Stimulated activated CD8-positive, alpha-beta memory T cell treated with anti-CD3 and anti-CD28 coated beads, Interleukin-4, amount 100 ng/mL, for 48 hours (primary cell): ENCODE measurements around the gene UACA.
"Not testable (repeated sequence)": the region's sequence is repeated elsewhere in the genome, so short reads cannot be mapped to it uniquely, and the experiment has no call there.

Experiments used
- DNase-seq: peaks from one replicate; pipeline ENCODE4 v3.0.0-alpha.2; 2020

UACA gene

DNA sequence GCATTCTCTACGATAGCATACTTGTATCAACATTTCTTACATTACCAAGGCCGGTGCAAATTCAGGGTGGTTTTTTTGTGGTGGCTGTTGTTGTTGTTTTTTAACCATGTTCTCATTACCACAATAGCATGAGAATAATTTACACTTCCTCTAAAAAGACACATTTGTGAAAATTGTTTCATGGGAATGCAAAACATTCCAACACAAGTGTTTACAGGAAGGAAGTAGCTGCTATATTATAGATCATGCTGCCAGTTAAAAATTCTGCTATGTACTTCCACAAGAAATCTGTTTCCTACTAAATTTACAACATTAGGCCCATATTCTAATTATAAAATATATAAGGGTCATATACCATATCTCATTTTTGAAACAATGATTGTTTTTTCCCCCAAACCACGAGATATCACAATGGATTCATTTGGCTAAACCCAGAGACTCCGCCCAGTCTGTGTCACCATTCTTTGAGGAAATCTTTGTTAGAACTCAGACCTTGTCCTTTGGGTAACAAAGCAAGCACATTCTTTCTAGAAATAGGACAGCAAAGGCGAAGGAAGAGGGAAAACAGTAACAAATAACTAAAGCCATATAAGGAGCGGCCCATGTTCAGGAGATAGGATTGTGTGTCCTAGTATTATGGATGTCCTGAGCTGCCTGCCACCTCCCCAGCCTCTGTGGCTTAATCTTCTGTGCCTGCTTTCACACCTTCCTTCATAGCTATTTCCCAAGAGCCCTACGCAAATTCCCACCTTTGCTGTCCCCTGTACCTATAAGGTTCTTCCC, 60.1 kb downstream of the UACA start:
- DNase-seq = no peak

- no peak for DNase-seq
These were observed 60.8 kb downstream of the UACA start for GRCh38 chr15:70702584-70702983.

- no peak for DNase-seq
These were observed 61.3 kb downstream of the UACA start for GRCh38 chr15:70701891-70702568.

- DNase-seq = no peak
These were observed 62.2 kb downstream of the UACA start for GRCh38 chr15:70701171-70701570.

- no peak for DNase-seq
These were observed 63.5 kb downstream of the UACA start for GRCh38 chr15:70699890-70700289.

DNA sequence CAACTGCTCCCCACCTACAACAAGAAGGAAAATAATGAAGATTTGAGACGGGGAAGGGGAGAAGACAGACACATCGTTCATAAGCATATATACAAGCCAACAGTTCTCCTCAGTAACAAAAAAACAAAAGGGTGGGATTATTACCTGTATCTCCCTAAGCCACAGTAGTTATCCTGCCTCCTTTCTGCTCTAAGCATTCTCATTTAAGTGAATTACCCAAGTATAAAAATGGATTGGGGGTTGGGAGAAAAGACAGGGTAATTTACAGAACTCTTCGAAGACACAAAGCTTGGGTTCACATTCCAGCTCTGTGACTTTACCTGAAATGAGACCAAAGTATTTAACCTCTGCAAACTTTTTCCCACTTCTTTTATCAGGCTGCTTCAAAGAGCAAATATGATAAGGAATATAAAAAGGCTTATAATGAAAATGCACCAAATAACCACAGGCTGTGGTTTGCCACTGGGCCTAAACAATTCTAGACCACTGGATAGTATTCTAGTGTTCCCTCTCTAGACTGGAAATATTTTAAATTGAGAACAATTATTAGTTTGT, 64.4 kb downstream of the UACA start:
- no peak for DNase-seq

- DNase-seq = no peak
These were observed 64.9 kb downstream of the UACA start for GRCh38 chr15:70698426-70698825.

DNA sequence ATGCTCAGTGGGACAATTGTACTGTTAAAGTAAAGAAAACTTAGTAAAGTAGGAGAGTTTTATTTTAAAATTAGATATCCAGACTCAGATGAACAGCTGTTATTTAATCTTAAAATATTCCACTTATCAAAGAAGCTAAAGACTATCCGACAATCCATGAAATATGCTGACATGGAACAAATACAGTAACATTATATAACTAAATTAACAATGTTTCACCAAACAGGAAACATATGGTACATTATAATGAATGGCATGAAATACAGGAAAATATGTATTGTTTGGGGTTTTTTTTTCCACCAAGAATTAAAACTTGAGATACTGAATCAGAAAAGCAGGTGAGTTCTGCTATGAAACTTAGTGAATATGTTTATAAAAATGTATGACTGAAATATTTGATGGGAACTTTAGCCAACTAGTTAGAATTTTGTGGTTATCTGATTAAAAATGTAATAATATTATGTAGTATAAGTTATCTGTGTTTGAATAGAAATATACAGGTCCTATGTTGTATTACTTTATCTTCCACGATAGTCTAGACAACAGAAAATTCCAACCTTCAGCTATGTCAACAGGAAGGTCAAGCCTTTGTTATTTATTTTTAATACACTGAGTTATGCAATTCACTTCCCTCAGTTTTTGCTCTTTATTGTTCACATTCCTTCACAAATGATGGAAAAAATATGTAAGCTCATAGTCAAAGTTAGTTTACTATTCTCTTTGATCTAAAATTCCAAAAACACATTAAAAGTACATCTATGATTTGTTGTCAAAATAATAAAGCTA, 72.7 kb downstream of the UACA start:
- no peak for DNase-seq

DNA sequence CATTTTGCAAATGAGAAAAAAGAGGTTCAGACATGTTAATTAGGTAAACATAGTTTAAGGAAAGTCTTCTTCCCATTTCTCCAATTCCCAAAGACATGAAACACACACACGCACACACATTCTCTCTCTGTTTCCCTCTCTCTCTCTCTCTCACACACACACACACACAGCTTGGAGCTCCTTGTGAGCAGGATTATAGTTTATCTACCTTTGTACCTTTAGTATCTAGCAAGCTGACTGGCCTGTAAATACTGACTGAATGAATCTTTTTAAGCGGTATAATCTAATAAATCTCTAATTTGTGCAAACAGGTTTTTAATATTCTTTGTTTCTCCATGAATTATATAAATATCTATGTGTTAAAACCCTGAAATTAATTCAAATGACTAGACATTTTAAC, 73.3 kb downstream of the UACA start:
- no peak for DNase-seq

DNA sequence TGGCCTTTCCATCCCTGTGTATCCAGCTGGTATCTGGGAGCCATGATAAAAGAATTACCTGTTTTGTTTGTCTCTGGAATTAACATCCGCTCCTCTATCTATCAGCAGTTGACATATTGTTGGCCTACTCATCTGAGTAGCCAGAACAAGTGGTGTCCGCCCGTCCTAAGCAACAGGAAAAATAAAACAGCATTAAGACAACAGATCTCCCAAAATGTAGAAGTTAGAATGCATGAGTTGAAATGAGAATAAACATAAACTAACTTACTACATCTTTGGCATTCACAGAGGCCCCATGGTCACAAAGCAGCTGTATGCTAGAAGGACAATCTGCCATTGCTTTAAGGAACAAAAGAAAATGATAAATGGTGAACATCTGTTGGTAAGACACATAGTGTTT, 75.9 kb downstream of the UACA start:
- no peak for DNase-seq

GRCh38 chr15:70680817-70681216, 82.5 kb downstream of the UACA start:
- DNase-seq = no peak

- DNase-seq = no peak
These were observed 83.5 kb downstream of the UACA start for GRCh38 chr15:70679919-70680231.

- DNase-seq = no peak
These were observed 91.3 kb downstream of the UACA start for GRCh38 chr15:70672081-70672480.

DNA sequence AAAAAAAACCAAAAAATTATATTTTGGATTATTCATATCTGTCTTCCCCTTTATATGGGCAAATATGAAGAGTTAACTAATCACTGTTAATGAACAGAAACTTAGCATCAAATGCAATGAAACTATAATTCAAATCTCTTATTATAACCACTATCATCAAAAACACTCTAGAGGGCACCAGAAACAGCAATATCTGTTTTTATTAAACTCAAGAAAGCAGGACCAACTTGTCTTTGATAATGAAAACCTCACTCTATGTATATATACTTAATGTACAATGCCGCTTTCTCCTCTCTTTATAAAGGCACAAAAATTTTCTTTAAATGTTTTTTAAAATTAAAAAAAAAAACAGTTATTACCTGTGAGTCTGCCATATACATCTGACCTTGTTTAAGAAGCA, 92.7 kb downstream of the UACA start:
- no peak for DNase-seq

DNA sequence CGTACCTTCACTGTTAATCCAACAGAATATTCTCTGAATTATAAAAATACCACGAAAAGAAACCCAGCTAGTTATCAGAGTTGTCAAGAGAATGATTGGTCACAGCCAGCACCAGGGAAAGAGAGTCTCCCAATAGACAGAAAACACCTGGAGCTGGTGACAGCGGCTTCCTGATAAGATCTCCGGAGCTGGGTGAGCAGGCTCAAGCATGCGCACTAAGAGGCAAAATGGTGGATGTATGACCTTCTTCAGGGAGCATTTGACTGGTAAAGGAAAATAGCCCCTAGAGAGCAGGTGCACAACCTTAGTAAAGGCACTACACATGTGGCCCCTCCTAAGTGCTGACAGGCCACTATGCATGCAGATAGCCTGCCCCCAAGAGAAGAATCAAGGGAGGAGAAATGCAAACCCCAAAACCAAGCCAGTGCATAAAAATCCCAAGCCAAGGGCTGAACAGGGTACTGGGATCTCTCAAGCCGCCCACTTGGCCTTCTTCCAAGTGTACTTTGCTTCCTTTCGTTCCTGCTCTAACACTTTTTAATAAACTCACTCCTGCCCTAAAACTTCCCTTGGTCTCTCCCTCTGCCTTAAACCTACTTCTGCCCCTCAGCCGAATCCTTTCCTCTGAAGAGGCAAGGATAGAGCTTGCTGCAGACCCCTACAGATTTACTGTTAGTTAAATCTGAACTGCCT, 93.2 kb downstream of the UACA start:
- DNase-seq = no peak

DNA sequence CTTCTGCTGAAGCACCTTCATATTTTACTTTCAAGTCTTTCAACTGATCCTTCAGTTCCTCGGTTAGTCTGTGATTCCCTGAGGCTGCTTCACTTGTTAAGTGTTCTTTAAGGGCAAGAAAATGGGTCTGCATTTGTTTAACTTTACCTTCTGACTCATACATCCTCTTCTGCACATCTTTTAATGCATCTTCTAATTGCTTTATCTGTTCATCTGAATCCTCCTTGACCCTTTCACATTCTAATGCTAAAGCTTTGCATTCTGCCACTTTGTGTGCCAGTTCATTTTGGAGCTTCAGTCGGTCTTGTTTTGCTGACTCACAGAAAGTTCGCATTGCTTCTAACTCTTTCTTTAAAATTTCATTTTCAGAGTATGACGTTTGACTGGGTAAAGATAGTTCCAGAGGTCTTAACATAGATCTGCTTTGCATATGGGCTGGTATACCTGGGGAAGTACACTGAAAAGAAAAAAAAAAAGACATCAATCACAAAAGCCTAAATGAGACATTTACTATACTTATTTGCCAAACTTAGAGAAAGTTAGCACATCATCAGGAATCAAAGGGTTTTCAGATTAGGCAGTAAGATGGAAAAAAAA, 94.3 kb downstream of the UACA start:
- DNase-seq = no peak

DNA sequence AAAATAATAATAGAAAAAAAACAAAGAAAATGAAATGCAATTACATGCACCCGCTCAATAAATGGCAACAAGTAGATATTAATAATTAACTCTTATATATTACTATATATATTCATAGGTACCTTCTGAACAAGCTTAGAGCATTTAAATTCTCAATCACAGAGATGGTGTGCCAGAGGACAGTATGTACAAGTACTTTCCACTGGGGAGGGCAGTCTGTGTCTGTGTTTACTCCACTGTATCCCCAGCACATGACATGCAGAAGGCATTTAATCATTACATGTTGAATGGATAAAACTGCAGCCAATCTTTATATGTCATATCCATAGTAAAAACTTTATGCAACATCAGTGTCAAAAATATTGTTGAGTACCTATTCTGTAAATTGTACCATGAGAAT, 97.8 kb downstream of the UACA start:
- no peak for DNase-seq

DNA sequence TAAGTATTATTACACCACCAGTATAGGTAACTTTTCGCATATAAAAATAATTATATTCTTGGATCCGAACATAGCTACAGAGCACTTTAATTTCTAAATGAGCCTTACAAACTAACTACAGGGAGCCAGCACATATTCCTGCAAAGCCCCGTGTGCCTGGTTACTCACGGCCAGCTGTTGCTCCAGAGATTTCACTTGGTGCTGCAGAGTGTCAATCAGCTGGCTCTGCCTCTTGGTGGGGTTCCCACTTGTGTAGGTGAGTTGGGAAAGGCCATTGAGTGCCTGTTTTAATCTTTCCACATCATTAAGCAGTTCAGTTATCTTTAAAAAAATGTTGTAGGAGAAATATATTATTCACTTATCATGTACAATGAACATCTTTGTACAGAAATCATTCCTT, 98.9 kb downstream of the UACA start:
- DNase-seq = no peak

- DNase-seq = not testable (repeated sequence)
These were observed 100.3 kb downstream of the UACA start for GRCh38 chr15:70663069-70663468.

DNA sequence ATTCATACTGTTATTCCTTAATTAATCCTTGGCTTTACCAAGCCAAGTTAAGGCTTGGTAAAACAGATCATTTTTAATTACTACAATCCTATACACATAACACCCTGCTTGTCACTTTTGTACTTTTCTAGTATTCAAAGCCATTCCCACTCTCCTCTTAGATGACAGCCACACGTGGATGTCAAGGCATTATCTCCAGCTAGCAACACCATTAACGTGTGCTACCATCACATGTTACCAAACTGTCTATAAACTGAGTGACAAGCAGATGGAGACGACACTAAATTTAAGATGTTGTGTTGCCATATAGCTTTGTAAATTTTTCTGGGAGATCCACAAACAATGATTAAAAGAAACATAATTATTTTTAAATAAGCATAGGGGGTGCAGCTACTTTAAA, 103.7 kb downstream of the UACA start:
- DNase-seq = no peak

DNA sequence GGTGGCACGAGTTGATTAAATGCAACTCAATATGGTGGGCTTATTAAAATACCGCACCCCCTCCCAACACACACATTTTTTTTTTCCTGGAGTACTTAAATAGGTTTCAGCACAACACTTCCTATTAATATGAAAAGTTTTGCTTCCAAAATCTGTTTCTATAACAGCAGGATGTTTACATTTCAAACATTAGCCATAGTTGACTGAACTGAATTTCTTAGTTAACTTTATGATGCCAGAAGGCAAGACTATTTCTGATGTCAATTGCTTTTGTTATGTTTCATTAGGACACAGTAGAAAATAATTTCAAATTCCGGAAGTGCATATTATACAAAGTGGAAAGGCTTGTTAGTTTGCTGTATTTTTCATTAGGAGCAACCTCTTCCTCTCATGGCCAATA, 104.7 kb downstream of the UACA start:
- no peak for DNase-seq

GRCh38 chr15:70653426-70653825, 109.9 kb downstream of the UACA start:
- DNase-seq = no peak

DNA sequence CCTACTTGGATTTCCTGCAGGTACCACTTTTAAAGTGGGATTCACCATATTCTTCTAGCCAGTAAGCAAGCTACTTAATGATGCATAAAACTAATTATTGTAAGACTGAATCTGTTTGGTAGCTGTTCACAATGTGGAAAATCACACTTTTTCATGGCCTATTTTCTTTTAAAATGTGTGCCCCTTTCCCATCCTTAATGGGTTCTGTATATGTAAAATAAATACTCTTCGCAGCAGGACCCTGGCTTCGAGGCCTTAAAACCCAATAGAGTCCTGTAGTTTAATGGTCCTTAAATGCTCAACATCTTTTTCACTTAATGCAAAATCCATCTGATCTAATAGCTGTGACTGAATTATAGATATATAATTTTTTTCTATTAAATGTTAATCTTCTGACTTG, 111.0 kb downstream of the UACA start:
- DNase-seq = no peak
